Natural killer cell (primary cell): ENCODE data around the gene TMEM132A. TPM values are rescaled to one million over a fixed set of nuclear protein-coding genes. Genes with fewer than 3 reads are reported as not detected.
A peak's percentile ranks its signal among the peaks of the same experiment; 100 is the strongest.

Source experiments
- ATAC-seq, 3 donors: fragments of 150-1000 bp in 2 of 3; fragments of 200-7000 bp in 1 of 3; cut with Tn5 transposase; 1 replicate in 1 of 3; 2 replicates in 2 of 3; pipeline ENCODE4 v1.10.0; 2021; ENCODE audit warnings: mild to moderate bottlenecking in 2 of 3, moderate library complexity in 2 of 3
- DNase-seq, 2 donors: peaks; one replicate each; pipeline versions ENCODE4 v3.0.0 to v3.0.0-alpha.2; 2013 to 2021; ENCODE audit warnings: mixed read lengths in 1 of 2
- H3K27ac ChIP-seq: one replicate; pipeline ENCODE4 v1.5.1; 2013; ENCODE audit warnings: mild to moderate bottlenecking, low read length
- H3K27me3 ChIP-seq: one replicate; pipeline ENCODE4 v1.6.1; 2013; ENCODE audit warnings: low read length; ENCODE audit not compliant: control insufficient read depth, insufficient read depth
- H3K36me3 ChIP-seq: one replicate; pipeline ENCODE4 v1.6.1; 2013; ENCODE audit warnings: low read length; ENCODE audit not compliant: control insufficient read depth, insufficient read depth
- H3K4me1 ChIP-seq: one replicate; pipeline ENCODE4 v1.6.1; 2013; ENCODE audit warnings: low read length; ENCODE audit not compliant: control insufficient read depth, insufficient read depth
- H3K4me3 ChIP-seq: one replicate; pipeline ENCODE4 v1.5.1; 2013; ENCODE audit warnings: low read length
- H3K9me3 ChIP-seq: one replicate; pipeline ENCODE4 v1.6.1; 2013; ENCODE audit warnings: low read length; ENCODE audit not compliant: control insufficient read depth, insufficient read depth
- H3K27ac Mint-ChIP-seq, 2 donors: one replicate each; pipeline ENCODE4 v1.8.0; 2022; ENCODE audit warnings: mild to moderate bottlenecking in 2 of 2, mixed read lengths in 2 of 2, moderate library complexity in 1 of 2
- H3K27me3 Mint-ChIP-seq, 2 donors: one replicate each; pipeline ENCODE4 v1.8.0; 2022; ENCODE audit warnings: low read depth in 2 of 2, mixed read lengths in 2 of 2
- H3K36me3 Mint-ChIP-seq: one replicate; pipeline ENCODE4 v1.8.0; 2022; ENCODE audit warnings: mixed read lengths
- H3K4me1 Mint-ChIP-seq, 2 donors: one replicate each; pipeline ENCODE4 v1.8.0; 2022; ENCODE audit warnings: mixed read lengths in 2 of 2
- H3K4me3 Mint-ChIP-seq: one replicate; pipeline ENCODE4 v1.8.0; 2022; ENCODE audit warnings: mild to moderate bottlenecking, moderate library complexity, mixed read lengths
- H3K9me3 Mint-ChIP-seq, 2 donors: one replicate each; pipeline ENCODE4 v1.8.0; 2022; ENCODE audit warnings: mixed read lengths in 2 of 2
- CTCF ChIP-seq: fragments of 200-600 bp; IDR thresholded peaks from one replicate; pipeline ENCODE4 v1.8.0; 2022; ENCODE audit warnings: antibody characterized with exemption
- WGBS: methylation state at CpG from one replicate; pipeline ENCODE4 v1.1.7; 2013; ENCODE audit warnings: missing lambda C conversion rate; ENCODE audit not compliant: insufficient coverage; 5-methylcytosine and 5-hydroxymethylcytosine counted together
- intact Hi-C: fragments of 100-400 bp; cut with micrococcal nuclease; formaldehyde crosslinking; loops from one replicate; pipeline ENCODE4 v1.14.2; 2022
- total RNA-seq, 4 donors: library from RNA; stranded (reverse); fragments of 120-200 nt in 1 of 4; gene quantifications; one replicate each; pipeline versions ENCODE4 v1.2.3 to v1.2.4, GENCODE V29; 2013 to 2022

TMEM132A gene
- total RNA-seq, 3 donors from 2014 or later (not counting 1 experiment from before 2014, with no cell fraction given): not detected

- H3K9me3 Mint-ChIP-seq: no peaks in the 10 kb centered on the region
- Histone ChIP-seq H3K9me3 (no peaks in the 10 kb centered on the region), H3K27me3 (no peaks in the 10 kb centered on the region), H3K4me1 (no peaks in the 10 kb centered on the region), H3K4me3 (no peak overlapping the region), H3K27ac (no peak overlapping the region), H3K36me3 (peaks cover 23% of the 10 kb centered on the region)
- TF ChIP-seq CTCF: no peak
- WGBS: 95% methylated on average over 8 of the region's 8 CpGs
- H3K4me1 Mint-ChIP-seq: peaks cover under 1 to 4% of the 10 kb centered on the region in 2 donors
- no peak for DNase-seq
- no peak overlapping the region for H3K27ac Mint-ChIP-seq
- ATAC-seq: no peak
- H3K36me3 Mint-ChIP-seq: peaks cover 5% of the 10 kb centered on the region
- intact Hi-C loops: no loop called here
- H3K4me3 Mint-ChIP-seq: no peak overlapping the region
- H3K27me3 Mint-ChIP-seq: no peaks in the 10 kb centered on the region
Measured at GRCh38 chr11:60880643-60881282, 43.5 kb upstream of the TMEM132A start.

- Histone ChIP-seq H3K36me3 (peaks cover 6% of the 10 kb centered on the region), H3K27me3 (no peaks in the 10 kb centered on the region), H3K9me3 (no peaks in the 10 kb centered on the region), H3K27ac (no peak overlapping the region), H3K4me1 (peaks cover 4% of the 10 kb centered on the region), H3K4me3 (no peak overlapping the region)
- Mint-ChIP-seq H3K27me3 (no peaks in the 10 kb centered on the region), H3K4me3 (no peak overlapping the region), H3K4me1 (peaks cover 7 to 12% of the 10 kb centered on the region in 2 donors), H3K9me3 (no peaks in the 10 kb centered on the region), H3K36me3 (no peaks in the 10 kb centered on the region), H3K27ac (no peak overlapping the region)
- intact Hi-C loops: no loop called here
- WGBS: 62% methylated on average over 5 of the region's 5 CpGs
- ATAC-seq: peak; percentile 46 to 64 (median 56)
- peak in 1 of 2 donors; percentile 63 for DNase-seq
- TF ChIP-seq CTCF: no peak
Measured at GRCh38 chr11:60887556-60887955, 36.7 kb upstream of the TMEM132A start.

GRCh38 chr11:60889869-60890311 lies 34.4 kb upstream of the TMEM132A start:
- Mint-ChIP-seq H3K27ac (peak overlapping the region in 1 of 2 donors; percentile 23), H3K4me3 (no peak overlapping the region), H3K27me3 (no peaks in the 10 kb centered on the region), H3K9me3 (no peaks in the 10 kb centered on the region), H3K4me1 (peaks cover 7 to 12% of the 10 kb centered on the region in 2 donors), H3K36me3 (peaks cover 7% of the 10 kb centered on the region)
- no peak for DNase-seq
- H3K27me3 ChIP-seq: no peaks in the 10 kb centered on the region
- H3K4me1 ChIP-seq: peaks cover 4% of the 10 kb centered on the region
- intact Hi-C loops: no loop called here
- TF ChIP-seq CTCF: no peak
- no peak overlapping the region for H3K27ac ChIP-seq
- no peaks in the 10 kb centered on the region for H3K9me3 ChIP-seq
- peaks cover 17% of the 10 kb centered on the region for H3K36me3 ChIP-seq
- no peak overlapping the region for H3K4me3 ChIP-seq
- 59% methylated on average over 6 of the region's 6 CpGs for WGBS
- ATAC-seq: no peak

GRCh38 chr11:60890696-60891095 lies 33.6 kb upstream of the TMEM132A start:
- peaks cover 13% of the 10 kb centered on the region for H3K36me3 Mint-ChIP-seq
- DNase-seq (no peak), ATAC-seq (no peak)
- Histone ChIP-seq H3K27ac (no peak overlapping the region), H3K4me1 (peaks cover 4% of the 10 kb centered on the region), H3K36me3 (peaks cover 24% of the 10 kb centered on the region), H3K9me3 (no peaks in the 10 kb centered on the region), H3K4me3 (no peak overlapping the region), H3K27me3 (no peaks in the 10 kb centered on the region)
- H3K9me3 Mint-ChIP-seq: no peaks in the 10 kb centered on the region
- TF ChIP-seq CTCF: no peak
- intact Hi-C loops: no loop called here
- H3K27ac Mint-ChIP-seq: no peak overlapping the region
- H3K4me1 Mint-ChIP-seq: peaks cover 7 to 12% of the 10 kb centered on the region in 2 donors
- H3K4me3 Mint-ChIP-seq: no peak overlapping the region
- WGBS: 52% methylated on average over 4 of the region's 5 CpGs
- no peaks in the 10 kb centered on the region for H3K27me3 Mint-ChIP-seq
